Stimulated activated CD8-positive, alpha-beta memory T cell treated with anti-CD3 and anti-CD28 coated beads, Interleukin-12 subunit alpha, Interleukin-12 subunit beta, amount 100 ng/mL, for 1 hour (primary cell): ENCODE data around the gene SNX25.
"Not testable (repeated sequence)": the region's sequence is repeated elsewhere in the genome, so short reads cannot be mapped to it uniquely, and the experiment has no call there.

Experiments
- DNase-seq: peaks from one replicate; pipeline ENCODE4 v3.0.0-alpha.2; 2020; ENCODE audit warnings: low read depth

The SNX25 gene

DNA sequence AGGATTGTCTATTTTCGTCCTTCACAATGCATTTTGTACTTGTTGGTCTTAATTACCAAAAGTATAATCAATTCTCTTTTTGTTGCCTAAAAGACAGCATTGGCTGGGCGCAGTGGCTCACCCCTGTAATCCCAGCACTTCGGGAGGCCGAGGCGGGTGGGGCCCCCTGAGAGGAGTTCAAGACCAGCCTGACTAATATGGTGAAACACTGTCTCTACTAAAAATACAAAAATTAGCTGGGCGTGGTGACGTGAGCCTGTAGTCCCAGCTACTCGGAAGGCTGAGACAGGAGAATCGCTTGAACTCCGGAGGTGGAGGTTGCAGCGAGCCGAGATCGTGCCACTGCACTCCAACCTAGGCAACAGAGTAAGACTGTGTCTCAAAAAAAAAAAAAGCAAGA lies 4.3 kb upstream of the SNX25 start:
- DNase-seq = not testable (repeated sequence)

DNA sequence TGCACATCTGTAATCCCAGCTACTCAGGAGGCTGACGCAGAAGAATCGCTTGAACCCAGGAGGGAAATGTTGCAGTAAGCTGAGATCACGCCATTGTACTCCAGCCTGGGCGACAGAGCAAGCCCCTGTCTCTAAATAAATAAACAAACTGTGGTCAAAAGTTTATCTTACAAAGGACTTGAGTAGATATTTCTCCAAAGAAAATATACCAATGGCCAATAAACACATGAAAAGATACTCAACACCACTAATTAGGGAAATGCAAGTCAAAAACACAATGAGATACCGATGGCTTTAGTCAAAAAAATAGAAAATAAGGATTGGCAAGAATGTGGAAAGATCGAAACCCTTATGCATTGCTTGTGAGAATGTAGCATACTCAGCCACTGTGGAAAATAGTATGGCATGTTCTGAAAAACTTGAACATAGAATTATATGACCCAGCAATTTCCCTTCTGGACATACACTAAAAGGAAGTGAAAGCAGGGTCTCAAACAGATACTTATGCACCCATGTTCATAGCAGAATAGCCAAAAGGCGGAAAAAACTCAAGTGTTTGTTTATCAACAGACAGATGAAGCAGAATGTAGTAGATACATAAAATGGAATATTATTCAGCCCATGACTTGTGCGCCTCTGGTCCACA lies 3.6 kb upstream of the SNX25 start:
- DNase-seq = no peak

DNA sequence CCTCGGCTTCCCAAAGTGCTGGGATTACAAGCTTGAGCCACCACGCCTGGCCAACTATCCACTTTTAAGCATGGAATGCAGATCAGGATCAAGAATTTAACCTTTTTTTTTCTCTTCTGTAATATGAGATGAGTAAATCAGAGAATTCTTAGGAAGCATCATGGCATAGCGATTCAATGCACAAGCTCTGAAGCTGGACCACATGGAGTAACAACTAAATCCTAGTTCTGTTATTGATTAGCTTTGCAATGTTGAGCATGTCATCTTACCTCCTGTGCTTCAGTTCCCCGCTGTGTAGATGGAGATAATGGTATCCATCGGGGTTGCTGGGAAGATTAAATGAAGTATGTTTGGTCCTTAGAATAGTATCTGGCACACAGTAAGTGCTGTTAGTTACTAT lies 1.9 kb upstream of the SNX25 start:
- DNase-seq = no peak

DNA sequence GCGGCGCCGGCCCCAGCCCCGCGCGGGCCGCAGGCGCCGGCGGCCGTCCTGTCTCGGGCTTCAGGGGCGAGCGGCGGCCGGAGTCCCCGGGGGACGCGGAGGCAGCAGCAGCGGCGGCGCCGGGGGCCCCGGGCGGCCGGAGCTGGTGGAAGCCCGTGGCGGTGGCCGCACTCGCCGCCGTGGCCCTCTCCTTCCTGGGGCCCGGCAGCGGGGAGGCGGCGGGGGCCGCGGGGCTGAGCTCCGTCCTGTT lies 379 bp downstream of the SNX25 start:
- DNase-seq = not testable (repeated sequence)

DNA sequence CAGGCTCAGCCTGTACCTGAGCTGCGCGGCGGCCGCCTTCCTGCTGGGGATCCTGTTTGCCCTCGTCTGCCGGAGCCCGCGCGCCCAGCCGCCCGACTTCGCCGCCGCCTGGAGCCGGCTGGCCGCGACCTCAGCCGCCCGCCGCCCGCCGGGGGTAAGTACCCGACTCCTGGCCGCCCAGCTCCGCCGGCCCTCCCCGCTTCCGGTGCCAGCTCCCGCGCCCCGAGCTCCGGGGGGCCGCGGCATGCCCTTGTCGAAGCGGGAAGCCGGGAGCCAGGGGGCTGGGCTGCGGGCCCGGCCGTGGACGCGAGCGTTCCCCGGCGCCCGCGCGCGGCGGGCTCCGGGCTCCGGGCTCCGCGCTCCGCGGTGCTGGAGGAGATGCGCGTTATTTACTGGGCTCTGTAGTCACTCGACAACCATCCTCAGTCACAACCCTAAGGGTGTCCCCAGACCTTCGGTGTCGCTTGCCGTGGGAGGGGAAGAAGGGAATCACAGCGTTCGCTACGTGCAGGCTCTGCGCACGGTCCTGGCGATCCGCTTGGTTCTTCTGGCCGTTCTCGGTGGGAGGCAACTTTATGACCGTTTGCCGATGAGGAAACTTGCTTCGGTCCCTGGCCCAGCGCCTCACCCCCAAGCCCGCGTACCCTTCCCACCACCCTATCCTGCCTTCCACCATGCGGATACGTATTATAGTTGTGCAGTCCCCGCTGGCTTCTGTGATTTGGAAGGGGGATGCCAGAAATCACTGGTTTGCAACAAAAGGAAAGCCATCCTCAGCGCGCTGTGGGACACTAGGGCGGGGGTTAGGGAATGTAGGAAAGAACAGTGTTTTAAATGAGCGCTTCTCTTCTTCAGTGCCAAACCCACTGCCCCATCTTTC lies 944 bp downstream of the SNX25 start:
- DNase-seq = peak; percentile 15

DNA sequence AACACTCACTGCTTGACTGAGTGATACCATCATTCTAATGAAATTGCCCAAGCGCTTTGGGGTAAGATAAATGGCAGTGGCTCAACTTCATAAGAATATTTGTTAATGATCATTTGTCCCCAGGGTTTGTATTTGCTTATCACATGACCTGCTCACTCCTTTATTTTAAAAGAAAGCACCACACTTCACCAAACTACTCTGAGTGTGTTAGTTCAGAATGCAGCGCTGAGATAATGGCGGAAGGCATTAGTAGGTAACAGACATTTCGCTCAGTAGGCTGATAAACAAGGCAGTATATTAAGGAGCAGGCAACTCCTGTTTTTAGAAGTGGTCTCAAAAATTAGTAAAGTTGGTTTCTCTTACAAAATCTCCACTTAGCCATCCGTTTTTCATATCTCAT lies 1.6 kb downstream of the SNX25 start:
- no peak for DNase-seq

DNA sequence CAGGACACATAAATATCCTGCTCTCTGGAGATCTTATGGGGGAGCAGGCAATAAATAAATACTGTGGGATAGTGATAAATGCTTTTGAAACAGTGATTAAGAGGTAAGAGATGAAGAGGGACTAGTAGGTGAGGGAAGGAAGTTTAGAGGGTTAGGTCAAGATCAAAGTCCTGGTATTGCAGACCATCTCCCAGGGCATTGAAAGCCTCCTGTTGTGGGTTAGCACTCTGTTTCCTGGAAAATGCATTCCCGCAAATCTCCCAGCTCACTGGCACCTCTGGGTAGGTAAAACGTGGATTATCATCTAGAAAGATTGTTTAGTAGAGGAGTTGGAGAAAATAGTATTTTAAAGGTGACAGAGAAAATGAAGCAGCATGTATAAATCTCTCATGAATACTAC lies 2.2 kb downstream of the SNX25 start:
- no peak for DNase-seq

DNA sequence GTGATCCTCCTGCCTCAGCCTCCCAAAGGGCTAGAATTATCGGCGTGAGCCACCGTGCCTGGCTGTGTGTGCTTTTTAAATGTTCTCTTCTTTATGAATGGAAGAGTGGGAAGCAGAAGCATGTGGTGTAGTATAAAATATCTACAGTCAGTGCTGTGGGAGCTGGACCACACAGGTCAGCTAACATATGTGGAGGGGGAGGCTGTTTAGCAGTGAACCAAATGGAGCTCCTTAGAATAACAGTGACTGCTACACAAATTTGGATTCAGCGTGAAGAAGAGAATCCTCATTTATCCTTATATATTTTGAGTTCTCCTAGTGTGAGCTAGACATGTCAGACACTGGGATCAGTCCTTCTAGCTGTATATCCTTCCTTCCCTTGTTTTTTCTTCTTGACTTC lies 3.2 kb downstream of the SNX25 start:
- DNase-seq = no peak

DNA sequence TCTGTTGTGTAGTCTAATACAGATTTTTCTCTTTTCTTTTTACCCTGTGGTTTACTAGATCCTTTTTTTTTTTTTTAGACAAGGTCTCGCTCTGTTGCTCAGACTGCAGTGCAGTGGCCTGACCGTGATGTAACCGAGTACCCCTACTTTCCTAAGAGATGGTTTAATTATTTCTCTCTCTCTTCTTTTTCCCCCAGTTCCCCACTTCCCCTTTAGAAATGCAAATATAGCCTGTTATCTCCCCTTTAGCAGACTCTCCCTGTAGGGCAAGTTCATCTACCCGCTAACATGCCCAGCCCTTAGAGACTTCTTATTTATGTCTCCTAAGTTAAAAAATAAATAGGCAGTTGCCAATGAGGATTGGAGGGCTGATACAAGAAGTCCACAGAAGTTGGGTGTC lies 4.5 kb downstream of the SNX25 start:
- DNase-seq = no peak

DNA sequence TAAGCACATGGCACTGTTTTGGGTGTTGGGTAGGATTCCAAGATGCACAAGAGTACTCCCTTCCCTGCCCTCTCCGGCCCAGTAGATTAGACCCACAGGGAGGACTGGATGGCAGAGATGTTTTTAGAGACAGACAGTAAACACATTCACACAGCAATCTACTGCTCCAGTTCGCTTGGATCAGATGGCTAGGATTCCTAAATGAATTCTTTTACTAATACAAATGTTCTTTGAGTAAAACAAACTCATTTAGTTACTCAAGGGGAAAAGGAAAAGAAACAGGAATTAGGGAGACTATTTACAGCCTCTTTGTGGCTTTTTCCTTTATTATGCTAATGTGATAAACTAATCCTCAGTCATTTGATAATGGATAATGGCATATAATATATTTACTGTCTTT lies 5.9 kb downstream of the SNX25 start:
- DNase-seq = no peak

DNA sequence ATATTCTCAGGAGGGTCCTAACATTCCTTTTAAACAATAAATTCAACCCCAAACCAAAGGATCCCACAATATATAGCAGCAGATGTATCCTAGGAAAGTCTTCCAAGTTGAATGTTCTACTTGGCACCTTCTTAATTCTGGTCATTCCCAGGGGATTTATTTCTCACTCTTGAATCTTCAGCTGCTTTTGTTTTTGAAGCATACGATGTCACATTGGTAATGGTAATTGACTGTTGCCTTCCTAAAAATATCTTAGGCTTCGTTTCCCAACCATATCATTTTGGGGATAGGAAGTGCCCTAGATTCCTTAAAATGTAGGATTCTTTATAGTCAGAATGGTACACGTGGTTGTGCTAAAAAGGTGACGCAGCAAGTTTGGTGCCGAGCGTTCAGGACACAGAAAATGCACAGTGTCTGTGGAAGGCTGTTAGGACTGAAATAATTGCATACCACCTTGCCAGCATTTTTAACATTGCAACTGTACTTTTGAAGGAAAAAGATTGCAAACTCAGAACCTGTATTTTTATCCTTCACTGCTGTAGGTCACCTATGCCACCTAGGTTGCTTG lies 8.1 kb downstream of the SNX25 start:
- no peak for DNase-seq

DNA sequence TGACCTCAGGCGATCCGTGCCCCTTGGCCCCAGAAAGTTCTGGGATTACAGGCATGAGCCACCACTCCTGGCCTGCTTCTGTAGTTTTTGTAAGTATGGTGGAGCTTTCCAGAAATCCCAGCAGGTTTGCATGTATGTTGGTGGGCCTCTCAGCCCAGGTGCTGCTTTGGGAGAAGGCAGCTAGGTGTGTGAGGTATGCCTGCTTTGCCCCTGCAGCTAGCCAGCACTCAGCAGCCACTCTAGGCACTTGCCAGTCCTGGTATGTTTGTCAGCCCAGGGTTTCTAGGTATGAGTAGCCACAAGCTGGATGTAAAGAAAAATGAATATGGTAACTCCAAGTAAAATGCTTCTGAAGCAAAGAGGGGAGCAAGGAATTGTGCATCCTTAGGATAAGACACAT lies 8.9 kb downstream of the SNX25 start:
- DNase-seq = no peak

DNA sequence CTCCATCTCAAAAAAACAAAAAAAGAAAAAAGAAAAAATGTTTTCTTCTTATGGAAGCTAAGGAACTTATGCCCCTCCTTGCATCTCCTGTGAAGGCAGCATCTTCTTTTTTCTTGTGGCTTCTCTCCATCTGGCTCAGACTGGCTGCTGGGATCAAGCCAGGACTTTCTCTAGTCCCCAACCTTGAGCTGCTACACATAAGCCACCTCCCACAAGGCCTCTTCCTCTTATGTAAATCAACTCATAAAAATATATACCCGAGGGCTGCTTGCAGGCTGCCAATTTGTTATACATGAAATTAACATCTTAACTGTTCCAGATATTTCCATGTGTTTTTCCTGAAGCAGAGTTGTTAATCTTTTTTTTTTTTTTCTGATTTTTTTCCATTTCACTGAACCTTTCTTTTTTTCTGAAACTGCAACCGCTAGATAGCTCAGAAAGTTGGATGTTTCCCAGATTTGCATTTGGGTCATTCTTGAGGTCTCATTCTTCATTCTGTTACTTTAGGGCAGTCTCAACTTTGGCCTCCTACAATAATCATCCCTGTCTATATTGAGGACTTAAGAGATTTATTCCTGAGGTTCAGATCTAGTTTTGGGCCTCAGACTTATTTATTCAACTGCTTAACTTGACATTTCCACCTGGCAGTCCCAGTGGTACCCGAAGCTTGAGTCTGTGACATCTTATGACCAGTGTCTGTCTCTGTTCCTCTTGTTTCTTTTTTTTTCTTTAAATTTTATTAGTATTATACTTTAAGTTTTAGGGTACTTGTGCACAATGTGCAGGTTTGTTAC lies 10.3 kb downstream of the SNX25 start:
- no peak for DNase-seq

DNA sequence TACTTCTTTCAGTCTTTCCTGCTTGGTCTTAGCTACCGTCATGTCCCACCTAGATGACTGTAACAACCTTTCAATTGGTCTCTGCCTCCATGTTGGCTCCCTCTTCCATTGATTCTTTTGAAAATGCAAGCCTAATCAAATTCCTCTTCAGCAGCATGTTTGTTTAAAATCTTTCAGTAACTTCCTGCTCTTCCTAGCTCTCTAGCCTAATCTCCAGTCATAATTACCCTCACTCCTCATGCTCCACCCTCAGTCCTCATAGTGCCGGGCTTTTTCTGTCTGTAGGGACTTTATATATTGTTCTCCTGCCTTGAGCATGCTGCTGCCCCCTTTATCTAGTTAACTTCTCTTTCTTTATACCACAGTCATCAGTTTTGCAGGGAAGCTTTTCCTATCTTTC lies 12.1 kb downstream of the SNX25 start:
- no peak for DNase-seq

DNA sequence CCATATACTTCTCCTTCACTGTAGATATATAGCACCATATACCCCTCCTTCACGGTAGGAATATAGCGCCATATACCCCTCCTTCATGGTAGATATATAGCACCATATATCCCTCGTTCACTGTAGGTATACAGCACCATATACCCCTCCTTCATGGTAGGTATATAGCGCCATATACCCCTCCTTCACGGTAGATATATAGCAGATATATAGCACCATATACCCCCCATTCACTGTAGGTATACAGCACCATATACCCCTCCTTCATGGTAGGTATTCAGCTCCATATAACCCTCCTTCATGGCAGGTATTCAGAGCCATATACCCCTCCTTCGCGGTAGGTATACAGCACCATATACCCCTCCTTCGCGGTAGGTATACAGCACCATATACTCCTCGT lies 12.5 kb downstream of the SNX25 start:
- no peak for DNase-seq

DNA sequence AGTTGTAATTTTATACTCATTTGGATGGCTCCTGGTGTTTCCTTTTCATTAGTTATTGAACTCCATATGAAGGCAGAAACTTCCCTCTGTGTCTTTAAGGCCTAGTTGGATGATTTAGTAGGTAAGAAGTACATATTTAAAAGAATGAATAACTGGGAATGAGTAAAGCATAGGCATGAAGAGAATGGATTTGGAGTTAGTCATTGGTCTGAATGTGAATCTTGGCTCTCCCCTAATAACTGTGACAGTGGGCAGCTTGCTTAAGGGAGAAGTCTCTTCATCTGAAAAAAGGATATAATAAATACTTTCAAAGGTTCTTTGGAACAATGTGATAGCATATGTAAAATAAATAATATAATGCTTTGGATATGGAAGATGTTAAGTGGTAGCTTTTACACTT lies 13.2 kb downstream of the SNX25 start:
- DNase-seq = no peak

DNA sequence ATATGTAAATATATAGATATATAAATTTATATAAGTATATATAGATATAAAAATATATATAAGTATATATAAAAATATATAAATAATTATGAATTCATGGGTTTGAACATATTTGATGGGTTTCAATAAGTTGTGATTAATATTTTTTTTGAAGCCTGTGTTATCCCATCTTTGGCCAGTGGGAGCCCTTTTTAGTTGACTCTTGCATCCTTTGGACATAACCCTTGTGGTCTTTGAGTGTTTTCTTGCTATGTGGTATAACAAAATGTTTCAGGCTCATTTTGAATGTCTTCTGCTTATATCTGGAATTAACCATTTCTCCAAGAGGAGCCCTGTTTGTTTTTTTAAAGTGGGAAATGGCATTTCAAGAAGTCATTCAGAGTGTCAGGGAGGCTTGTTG lies 15.2 kb downstream of the SNX25 start:
- DNase-seq = no peak

DNA sequence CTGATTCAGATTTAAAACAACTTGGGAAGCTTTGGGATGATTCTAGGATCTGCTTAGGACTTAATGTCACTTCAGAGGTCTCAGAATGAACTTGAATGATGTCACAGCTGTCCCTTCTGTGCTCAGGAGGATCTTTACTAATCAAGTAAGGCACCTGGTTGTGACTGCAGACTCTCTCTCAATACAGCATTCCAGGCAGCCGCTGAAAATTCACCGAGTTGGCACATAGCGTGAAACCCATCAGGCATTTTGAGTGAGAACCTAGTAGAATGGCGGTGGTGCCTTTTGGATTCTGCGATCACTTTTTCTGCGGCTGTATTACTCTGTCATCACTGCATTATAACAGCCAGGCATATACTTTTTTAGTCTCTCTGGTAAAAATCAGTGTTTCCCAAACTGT lies 16.5 kb downstream of the SNX25 start:
- no peak for DNase-seq

DNA sequence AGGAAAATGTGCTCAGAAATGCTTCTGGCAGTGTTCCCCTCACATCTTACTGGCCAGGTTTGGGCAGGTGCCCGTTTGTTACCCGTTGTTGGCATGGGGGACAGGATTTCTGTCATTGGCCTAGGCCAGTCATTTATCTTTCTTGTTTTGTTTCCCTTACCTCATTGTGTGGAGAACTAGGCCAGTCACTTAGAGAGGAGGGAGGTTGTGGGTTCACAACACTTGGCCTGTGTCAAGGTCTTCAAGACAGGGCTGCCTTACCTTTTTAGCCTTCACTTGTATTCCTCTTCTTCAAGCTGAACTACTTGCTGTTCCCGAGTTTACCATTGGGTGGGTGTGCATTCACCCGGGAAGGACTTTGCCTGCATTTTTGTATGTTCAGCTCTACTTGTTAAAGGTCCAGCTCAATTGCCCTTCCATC lies 17.7 kb downstream of the SNX25 start:
- no peak for DNase-seq

DNA sequence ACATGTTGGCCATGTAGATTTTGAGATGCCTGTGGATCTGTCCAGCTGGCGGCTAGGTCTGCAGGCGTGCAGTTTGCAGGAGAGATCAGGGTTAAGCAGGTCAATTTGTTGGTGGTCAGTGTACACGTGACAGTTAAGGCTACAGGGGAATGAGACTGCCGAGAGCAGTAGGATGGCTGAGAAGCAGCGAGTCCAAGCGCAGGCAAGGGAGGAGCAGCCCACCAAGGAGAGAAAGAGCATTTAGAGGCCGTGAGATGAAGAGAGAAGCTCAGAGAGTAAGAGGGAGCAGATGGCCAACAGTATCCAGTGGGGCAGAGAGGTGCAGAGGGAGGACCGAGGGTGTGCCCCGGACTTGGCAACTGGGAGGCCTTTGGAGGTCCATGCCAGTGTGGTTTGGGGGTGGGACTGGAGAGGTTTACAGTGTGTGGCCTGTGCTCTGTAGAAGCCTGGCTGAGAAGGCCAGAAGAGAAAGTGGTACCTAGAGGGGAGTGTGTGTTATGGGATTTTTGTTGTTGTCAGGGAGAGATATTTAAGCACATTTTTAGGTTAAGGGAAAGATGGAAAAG lies 18.4 kb downstream of the SNX25 start:
- DNase-seq = no peak

DNA sequence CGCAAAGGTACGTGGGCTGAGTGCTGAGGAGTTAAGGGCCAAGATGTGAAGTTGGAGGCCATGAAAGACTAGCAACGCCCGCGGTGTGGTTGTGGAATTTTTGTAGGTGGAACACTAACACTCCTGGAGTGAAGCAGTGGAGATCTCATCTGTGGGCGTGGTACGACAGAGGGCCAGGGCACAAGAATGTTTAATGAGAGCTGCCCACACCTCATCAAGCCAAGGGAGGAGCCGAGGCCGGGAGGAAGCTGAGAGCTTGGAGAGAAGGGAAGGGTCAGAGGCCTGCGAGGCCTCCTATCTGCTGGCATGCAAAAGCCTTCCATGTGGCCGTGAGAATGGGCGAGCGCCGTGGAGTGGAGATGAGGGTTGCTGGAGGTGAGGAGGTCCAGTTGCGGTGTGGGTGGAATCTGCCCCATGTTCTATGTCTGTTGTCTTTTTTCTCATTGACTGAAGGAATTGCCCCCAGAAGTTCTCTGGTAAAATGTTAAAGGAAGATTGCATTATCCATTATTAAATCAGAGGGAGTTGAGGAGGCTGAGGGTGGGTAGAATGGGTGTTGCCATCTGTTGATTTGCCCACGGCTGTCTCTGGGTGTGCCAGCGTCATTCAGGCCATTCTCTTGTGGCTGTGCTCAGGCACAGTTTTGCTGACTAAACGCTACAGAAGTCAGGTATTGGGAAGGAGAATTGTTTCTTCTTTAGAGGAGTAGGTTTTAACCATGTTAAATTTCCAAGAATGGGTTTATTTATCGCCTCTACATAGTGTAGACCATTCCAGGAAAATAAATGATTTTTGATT lies 19.8 kb downstream of the SNX25 start:
- DNase-seq = no peak

DNA sequence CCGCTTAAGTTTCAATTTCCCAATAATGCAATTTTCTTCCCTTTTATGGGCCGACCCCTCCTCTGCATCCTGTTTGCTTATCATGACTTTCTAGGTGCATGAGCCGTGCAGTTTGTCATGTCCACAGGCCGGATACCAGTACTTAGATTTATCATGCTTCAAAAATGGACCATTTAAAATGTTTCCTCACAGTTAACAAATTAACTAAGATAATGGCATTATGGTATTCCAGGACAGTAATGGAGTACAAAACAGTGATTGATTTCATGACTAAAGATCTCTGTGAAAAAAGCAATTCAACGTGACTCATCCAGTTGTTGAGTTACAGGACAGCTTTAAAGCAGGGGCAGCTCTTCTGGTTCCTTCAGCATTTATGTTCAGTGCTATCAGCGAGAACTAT lies 23.0 kb downstream of the SNX25 start:
- no peak for DNase-seq
